GM12875 (cell line): Measurements from ENCODE around the gene ACACA.

Experiments
- H3K4me3 ChIP-seq: one replicate; pipeline ENCODE4 v1.5.1; 2011; ENCODE audit warnings: low read depth, low read length, control low read depth
- CTCF ChIP-seq: IDR thresholded peaks from 2 replicates; pipeline ENCODE4 v1.5.1; 2011; ENCODE audit warnings: low read depth, mild to moderate bottlenecking, control low read depth, inconsistent platforms, low read length, moderate library complexity, borderline replicate concordance; ENCODE audit not compliant: insufficient read depth

The ACACA gene

GRCh38 chr17:37340804-37341203 is 65.8 kb downstream of the ACACA start:
- TF ChIP-seq CTCF: no peak
- H3K4me3 ChIP-seq: no peak overlapping the region

- TF ChIP-seq CTCF: no peak
- H3K4me3 ChIP-seq: no peak overlapping the region
These were observed 67.3 kb downstream of the ACACA start for GRCh38 chr17:37339321-37339720.

DNA sequence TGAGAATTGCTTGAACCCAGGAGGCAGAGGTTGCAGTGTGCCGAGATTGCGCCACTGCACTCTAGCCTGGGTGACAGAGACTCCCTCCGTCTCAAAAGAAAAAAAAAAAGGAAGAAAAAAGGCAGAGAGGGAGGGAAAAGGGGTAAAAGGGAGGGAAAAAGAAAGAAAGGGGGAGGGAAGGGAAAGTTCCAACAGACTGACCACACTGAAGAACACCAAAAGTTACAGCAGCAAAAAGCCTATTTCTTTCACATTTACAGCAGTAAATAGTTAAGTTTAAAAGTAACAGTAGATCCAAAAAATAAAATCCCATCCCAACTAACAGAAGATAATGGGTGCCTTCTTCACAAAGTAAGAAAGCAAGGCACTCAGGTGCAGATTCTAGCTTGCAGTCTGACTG is 67.8 kb downstream of the ACACA start:
- no peak for TF ChIP-seq CTCF
- no peak overlapping the region for H3K4me3 ChIP-seq

DNA sequence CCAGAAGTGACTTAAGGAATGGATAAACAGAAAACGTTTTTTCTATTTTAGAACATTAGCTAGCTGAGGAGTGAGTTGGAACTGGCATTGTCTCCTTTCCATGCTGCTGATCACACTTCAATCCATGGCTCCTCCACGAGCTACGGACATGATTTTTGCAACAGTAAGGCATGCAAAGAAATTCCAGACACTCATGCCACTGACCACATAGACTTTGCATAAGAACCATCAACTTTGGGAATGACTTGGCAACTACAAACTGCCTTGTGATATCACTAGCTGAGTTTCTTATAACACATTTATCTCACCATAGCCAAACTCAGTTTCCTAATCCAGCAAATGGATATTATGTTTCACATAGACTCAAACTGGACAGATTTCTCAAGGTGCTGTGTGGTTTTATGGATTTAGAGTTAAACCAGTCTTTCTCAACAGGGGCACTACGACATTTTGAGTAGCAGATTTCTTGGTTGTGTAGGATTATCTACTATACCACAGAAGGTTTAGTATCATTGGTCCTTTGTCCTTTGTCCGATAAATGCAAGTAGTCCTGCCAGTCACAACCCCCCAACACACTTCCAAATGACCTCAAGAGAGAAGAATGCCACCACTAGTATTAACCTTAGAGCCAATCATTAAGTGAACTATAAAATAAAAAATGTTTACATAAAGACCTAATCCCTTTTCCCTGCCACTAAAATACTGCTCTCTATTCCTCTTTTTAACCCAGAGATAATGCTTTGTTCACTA is 79.1 kb downstream of the ACACA start:
- no peak overlapping the region for H3K4me3 ChIP-seq
- no peak for TF ChIP-seq CTCF

- no peak overlapping the region for H3K4me3 ChIP-seq
- no peak for TF ChIP-seq CTCF
These were observed 83.6 kb downstream of the ACACA start for GRCh38 chr17:37322826-37323561.

- H3K4me3 ChIP-seq: no peak overlapping the region
- no peak for TF ChIP-seq CTCF
These were observed 84.5 kb downstream of the ACACA start for GRCh38 chr17:37322106-37322505.
